ENCODE measurements around the gene FAM83G. TPM values are rescaled to one million over a fixed set of nuclear protein-coding genes. Genes with fewer than 3 reads are reported as not detected.

Gene FAM83G
- total RNA-seq, 3 donors from 2014 or later (not counting 1 experiment from before 2014, with no cell fraction given): 3.8 to 6.5 (median 4.3) TPM

GRCh38 chr17:18978050-18978449 is 26.5 kb downstream of the FAM83G start:
- WGBS (ENCODE audit: insufficient coverage): 96% methylated on average over 13 of the region's 13 CpGs
- Histone ChIP-seq H3K27me3 (ENCODE audit: control insufficient read depth, insufficient read depth, low read length) (no peaks in the 10 kb centered on the region), H3K27ac (ENCODE audit: low read length) (no peak overlapping the region), H3K9me3 (ENCODE audit: control insufficient read depth, insufficient read depth, low read length) (no peaks in the 10 kb centered on the region), H3K36me3 (ENCODE audit: control insufficient read depth, insufficient read depth, low read length) (peaks cover 4% of the 10 kb centered on the region), H3K4me3 (ENCODE audit: low read length) (no peak overlapping the region), H3K4me1 (ENCODE audit: control insufficient read depth, insufficient read depth, low read length) (no peaks in the 10 kb centered on the region)
- Mint-ChIP-seq H3K4me1 (no peaks in the 10 kb centered on the region), H3K9me3 (no peaks in the 10 kb centered on the region), H3K27ac (no peak overlapping the region), H3K4me3 (no peak overlapping the region), H3K36me3 (no peaks in the 10 kb centered on the region), H3K27me3 (ENCODE audit: low read depth in 2 of 2) (no peaks in the 10 kb centered on the region)
- TF ChIP-seq, protein P1, sequence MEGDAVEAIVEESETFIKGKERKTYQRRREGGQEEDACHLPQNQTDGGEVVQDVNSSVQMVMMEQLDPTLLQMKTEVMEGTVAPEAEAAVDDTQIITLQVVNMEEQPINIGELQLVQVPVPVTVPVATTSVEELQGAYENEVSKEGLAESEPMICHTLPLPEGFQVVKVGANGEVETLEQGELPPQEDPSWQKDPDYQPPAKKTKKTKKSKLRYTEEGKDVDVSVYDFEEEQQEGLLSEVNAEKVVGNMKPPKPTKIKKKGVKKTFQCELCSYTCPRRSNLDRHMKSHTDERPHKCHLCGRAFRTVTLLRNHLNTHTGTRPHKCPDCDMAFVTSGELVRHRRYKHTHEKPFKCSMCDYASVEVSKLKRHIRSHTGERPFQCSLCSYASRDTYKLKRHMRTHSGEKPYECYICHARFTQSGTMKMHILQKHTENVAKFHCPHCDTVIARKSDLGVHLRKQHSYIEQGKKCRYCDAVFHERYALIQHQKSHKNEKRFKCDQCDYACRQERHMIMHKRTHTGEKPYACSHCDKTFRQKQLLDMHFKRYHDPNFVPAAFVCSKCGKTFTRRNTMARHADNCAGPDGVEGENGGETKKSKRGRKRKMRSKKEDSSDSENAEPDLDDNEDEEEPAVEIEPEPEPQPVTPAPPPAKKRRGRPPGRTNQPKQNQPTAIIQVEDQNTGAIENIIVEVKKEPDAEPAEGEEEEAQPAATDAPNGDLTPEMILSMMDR (IDR thresholded peaks at IDR 0.05): no peak
- ATAC-seq: no peak
- intact Hi-C loops (cut with micrococcal nuclease): no loop called here
- no peak for DNase-seq

DNA sequence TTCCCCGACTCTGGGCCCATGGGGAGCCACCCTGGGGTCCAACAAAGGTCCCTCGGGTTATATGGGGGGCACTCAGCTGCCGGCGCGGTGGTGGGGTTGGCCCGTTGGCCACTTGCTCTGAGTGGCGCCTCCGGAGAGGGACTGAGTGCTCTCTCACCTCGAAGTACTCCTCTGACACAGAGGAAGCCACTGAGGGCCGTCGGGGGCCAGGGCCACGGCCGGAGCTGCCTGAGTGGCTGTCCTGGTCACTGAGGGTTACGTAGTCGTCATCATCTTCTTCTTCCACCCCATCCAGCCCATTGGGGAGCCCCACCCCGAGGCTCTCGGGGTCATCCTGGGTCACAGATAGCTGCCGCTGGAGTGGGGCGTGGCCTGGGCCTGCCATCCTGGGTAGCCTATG is 26.9 kb downstream of the FAM83G start:
- H3K4me1 ChIP-seq (ENCODE audit: control insufficient read depth, insufficient read depth, low read length): no peaks in the 10 kb centered on the region
- H3K4me1 Mint-ChIP-seq: no peaks in the 10 kb centered on the region
- WGBS (ENCODE audit: insufficient coverage): 93% methylated on average over 19 of the region's 19 CpGs
- H3K27ac Mint-ChIP-seq: no peak overlapping the region
- ATAC-seq (no peak), DNase-seq (no peak)
- H3K4me3 Mint-ChIP-seq: no peak overlapping the region
- no peaks in the 10 kb centered on the region for H3K27me3 Mint-ChIP-seq (ENCODE audit: low read depth in 2 of 2)
- no peak overlapping the region for H3K4me3 ChIP-seq (ENCODE audit: low read length)
- H3K9me3 Mint-ChIP-seq: no peaks in the 10 kb centered on the region
- no peaks in the 10 kb centered on the region for H3K9me3 ChIP-seq (ENCODE audit: control insufficient read depth, insufficient read depth, low read length)
- intact Hi-C loops (cut with micrococcal nuclease): no loop called here
- TF ChIP-seq, protein P1 (IDR thresholded peaks at IDR 0.05): no peak
- H3K27me3 ChIP-seq (ENCODE audit: control insufficient read depth, insufficient read depth, low read length): no peaks in the 10 kb centered on the region
- no peaks in the 10 kb centered on the region for H3K36me3 Mint-ChIP-seq
- no peak overlapping the region for H3K27ac ChIP-seq (ENCODE audit: low read length)
- H3K36me3 ChIP-seq (ENCODE audit: control insufficient read depth, insufficient read depth, low read length): peaks cover 4% of the 10 kb centered on the region

DNA sequence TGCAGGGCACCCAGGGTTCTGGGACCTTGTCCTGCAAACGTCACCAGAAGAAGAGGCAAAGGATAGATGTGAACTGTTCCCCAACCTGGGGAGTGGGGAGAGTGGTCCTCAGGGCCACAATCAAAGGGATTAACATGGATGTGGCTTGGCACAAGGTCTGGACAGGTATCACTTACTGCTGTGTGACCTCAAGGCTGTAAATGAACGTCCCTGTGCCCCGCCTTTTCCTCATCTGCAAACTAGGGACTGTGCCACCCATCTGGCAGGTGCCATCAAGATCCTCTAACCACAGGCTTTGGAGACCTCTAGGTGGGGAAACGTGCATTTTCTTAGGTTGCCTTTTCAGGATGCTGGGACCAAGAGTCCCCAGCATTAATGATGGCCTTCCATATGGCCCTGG is 27.5 kb downstream of the FAM83G start:
- H3K9me3 ChIP-seq (ENCODE audit: control insufficient read depth, insufficient read depth, low read length): no peaks in the 10 kb centered on the region
- H3K4me1 Mint-ChIP-seq: no peaks in the 10 kb centered on the region
- DNase-seq (no peak), ATAC-seq (no peak)
- H3K9me3 Mint-ChIP-seq: no peaks in the 10 kb centered on the region
- H3K36me3 Mint-ChIP-seq: no peaks in the 10 kb centered on the region
- H3K27ac ChIP-seq (ENCODE audit: low read length): no peak overlapping the region
- peaks cover 4% of the 10 kb centered on the region for H3K36me3 ChIP-seq (ENCODE audit: control insufficient read depth, insufficient read depth, low read length)
- TF ChIP-seq, protein P1 (IDR thresholded peaks at IDR 0.05): no peak
- no peak overlapping the region for H3K4me3 ChIP-seq (ENCODE audit: low read length)
- 86% methylated on average over 4 of the region's 4 CpGs for WGBS (ENCODE audit: insufficient coverage)
- intact Hi-C loops (cut with micrococcal nuclease): no loop called here
- H3K27ac Mint-ChIP-seq: no peak overlapping the region
- no peaks in the 10 kb centered on the region for H3K27me3 ChIP-seq (ENCODE audit: control insufficient read depth, insufficient read depth, low read length)
- no peaks in the 10 kb centered on the region for H3K4me1 ChIP-seq (ENCODE audit: control insufficient read depth, insufficient read depth, low read length)
- H3K4me3 Mint-ChIP-seq: no peak overlapping the region
- H3K27me3 Mint-ChIP-seq (ENCODE audit: low read depth in 2 of 2): no peaks in the 10 kb centered on the region

- H3K9me3 ChIP-seq (ENCODE audit: control insufficient read depth, insufficient read depth, low read length): no peaks in the 10 kb centered on the region
- Mint-ChIP-seq H3K27me3 (ENCODE audit: low read depth in 2 of 2) (no peaks in the 10 kb centered on the region), H3K4me1 (no peaks in the 10 kb centered on the region), H3K9me3 (no peaks in the 10 kb centered on the region), H3K36me3 (no peaks in the 10 kb centered on the region), H3K4me3 (no peak overlapping the region), H3K27ac (no peak overlapping the region)
- ATAC-seq (no peak), DNase-seq (no peak)
- WGBS (ENCODE audit: insufficient coverage): 75% methylated on average over 4 of the region's 4 CpGs
- TF ChIP-seq, protein P1 (IDR thresholded peaks at IDR 0.05): no peak
- no peak overlapping the region for H3K4me3 ChIP-seq (ENCODE audit: low read length)
- peaks cover 4% of the 10 kb centered on the region for H3K36me3 ChIP-seq (ENCODE audit: control insufficient read depth, insufficient read depth, low read length)
- H3K27me3 ChIP-seq (ENCODE audit: control insufficient read depth, insufficient read depth, low read length): no peaks in the 10 kb centered on the region
- no peak overlapping the region for H3K27ac ChIP-seq (ENCODE audit: low read length)
- intact Hi-C loops (cut with micrococcal nuclease): no loop called here
- H3K4me1 ChIP-seq (ENCODE audit: control insufficient read depth, insufficient read depth, low read length): no peaks in the 10 kb centered on the region
Observed at GRCh38 chr17:18976201-18976600, 28.4 kb downstream of the FAM83G start.

Measured in natural killer cell (primary cell).